Measurements from ENCODE around the gene ITGB4.

ITGB4 gene

GRCh38 chr17:75691371-75691791 is 29.9 kb upstream of the ITGB4 start:
- TF ChIP-seq CTCF (IDR thresholded peaks at IDR 0.05; ENCODE audit: insufficient read depth, low read depth, low read length, missing control alignments) = no peak
- H3K4me3 ChIP-seq (ENCODE audit: low read length) = no peak overlapping the region
- peak; percentile 83 for DNase-seq (ENCODE audit: low read depth)

GRCh38 chr17:75691801-75692626 is 29.2 kb upstream of the ITGB4 start:
- TF ChIP-seq CTCF (IDR thresholded peaks at IDR 0.05; ENCODE audit: insufficient read depth, low read depth, low read length, missing control alignments) = no peak
- no peak overlapping the region for H3K4me3 ChIP-seq (ENCODE audit: low read length)
- no peak for DNase-seq (ENCODE audit: low read depth)

GRCh38 chr17:75692976-75693375 is 28.3 kb upstream of the ITGB4 start:
- H3K4me3 ChIP-seq (ENCODE audit: low read length) = no peak overlapping the region
- no peak for TF ChIP-seq CTCF (IDR thresholded peaks at IDR 0.05; ENCODE audit: insufficient read depth, low read depth, low read length, missing control alignments)
- DNase-seq (ENCODE audit: low read depth) = no peak

- TF ChIP-seq CTCF (IDR thresholded peaks at IDR 0.05; ENCODE audit: insufficient read depth, low read depth, low read length, missing control alignments) = no peak
- peak; percentile 69 for DNase-seq (ENCODE audit: low read depth)
These were observed 27.5 kb upstream of the ITGB4 start for GRCh38 chr17:75693500-75694481.

GRCh38 chr17:75694536-75694935 is 26.7 kb upstream of the ITGB4 start:
- no peak for TF ChIP-seq CTCF (IDR thresholded peaks at IDR 0.05; ENCODE audit: insufficient read depth, low read depth, low read length, missing control alignments)
- no peak for DNase-seq (ENCODE audit: low read depth)
- H3K4me3 ChIP-seq (ENCODE audit: low read length) = no peak overlapping the region

More at GRCh38 chr17:75693500-75694481, 27.5 kb upstream of the ITGB4 start:
- H3K4me3 ChIP-seq (ENCODE audit: low read length) = no peak overlapping the region

- DNase-seq (ENCODE audit: low read depth) = peak; percentile 94
These were observed 26.0 kb upstream of the ITGB4 start for GRCh38 chr17:75695141-75695829.

More at GRCh38 chr17:75695141-75695829, 26.0 kb upstream of the ITGB4 start:
- TF ChIP-seq CTCF (IDR thresholded peaks at IDR 0.05; ENCODE audit: insufficient read depth, low read depth, low read length, missing control alignments) = no peak
- H3K4me3 ChIP-seq (ENCODE audit: low read length) = no peak overlapping the region

Data from epithelial cell of esophagus (primary cell).